ENCODE data around the gene NEMF.
A peak's percentile ranks its signal among the peaks of the same experiment; 100 is the strongest.
"Not testable (repeated sequence)": the region's sequence is repeated elsewhere in the genome, so short reads cannot be mapped to it uniquely, and the experiment has no call there.

Gene NEMF

GRCh38 chr14:49796025-49796424 is 56.6 kb downstream of the NEMF start:
- no peak for DNase-seq

GRCh38 chr14:49792618-49793017 is 60.0 kb downstream of the NEMF start:
- DNase-seq = no peak

- no peak for DNase-seq
Measured at GRCh38 chr14:49786315-49786714, 66.3 kb downstream of the NEMF start.

GRCh38 chr14:49783394-49784014 is 69.1 kb downstream of the NEMF start:
- no peak for DNase-seq

GRCh38 chr14:49781040-49781439 is 71.5 kb downstream of the NEMF start:
- not testable (repeated sequence) for DNase-seq

GRCh38 chr14:49778421-49778820 is 74.2 kb downstream of the NEMF start:
- DNase-seq = no peak

- DNase-seq = no peak
Measured at GRCh38 chr14:49774106-49774505, 78.5 kb downstream of the NEMF start.

GRCh38 chr14:49771691-49772090 is 80.9 kb downstream of the NEMF start:
- DNase-seq = not testable (repeated sequence)

GRCh38 chr14:49770212-49770817 is 82.3 kb downstream of the NEMF start:
- DNase-seq = no peak

- no peak for DNase-seq
Measured at GRCh38 chr14:49769581-49770211, 82.9 kb downstream of the NEMF start.

- no peak for DNase-seq
Measured at GRCh38 chr14:49769171-49769570, 83.4 kb downstream of the NEMF start.

- DNase-seq = peak; percentile 16
Measured at GRCh38 chr14:49768301-49769121, 84.1 kb downstream of the NEMF start.

GRCh38 chr14:49767571-49768300 is 84.9 kb downstream of the NEMF start, which contains the start of gene KLHDC2:
TSS of gene KLHDC2 (plus strand) at chr14:49768153. CDS start at chr14:49768469, 316 bp downstream.
- peak; percentile 52 for DNase-seq

- peak; percentile 71 for DNase-seq
Measured at GRCh38 chr14:49767270-49767570, 85.4 kb downstream of the NEMF start.

- DNase-seq = peak; percentile 70
Measured at GRCh38 chr14:49766839-49767238, 85.7 kb downstream of the NEMF start.

- DNase-seq = no peak
Measured at GRCh38 chr14:49761839-49762551, 90.6 kb downstream of the NEMF start.

- no peak for DNase-seq
Measured at GRCh38 chr14:49755378-49755777, 97.2 kb downstream of the NEMF start.

GRCh38 chr14:49754570-49755097 is 98.0 kb downstream of the NEMF start:
- DNase-seq = no peak

- DNase-seq = not testable (repeated sequence)
Measured at GRCh38 chr14:49746476-49746875, 106.1 kb downstream of the NEMF start.

GRCh38 chr14:49745191-49745590 is 107.4 kb downstream of the NEMF start:
- DNase-seq = no peak

GRCh38 chr14:49735669-49736068 is 116.9 kb downstream of the NEMF start:
- DNase-seq = not testable (repeated sequence)

- no peak for DNase-seq
Measured at GRCh38 chr14:49733836-49734235, 118.8 kb downstream of the NEMF start.

All from NCI-H524 treated with DMSO at 0.1 percent for 48 hours (cell line).